MCF 10A (cell line): ENCODE data around the gene OVOL3. TPM values are rescaled to one million over a fixed set of nuclear protein-coding genes. Genes with fewer than 3 reads are reported as not detected.

Source experiments
- BruUV-seq: library from RNA; stranded (reverse); fragments of 400-500 nt; replicated peaks from 2 replicates; lab custom pipeline; 2021; lab: Mats Ljungman, UMichigan
- CTCF ChIA-PET: fragments of 300-600 bp; sonication (Branson Sonifier 250); formaldehyde crosslinking; extraction: SDS; loops from one replicate; lab custom pipeline; 2021; ENCODE audit warnings: antibody characterized with exemption, inconsistent platforms; lab: Yijun Ruan, JAX
- POLR2A ChIA-PET: fragments of 300-600, 350-650 bp; sonication (Branson Sonifier 250); formaldehyde crosslinking; extraction: SDS; loops from one replicate; lab custom pipeline; 2020; ENCODE audit warnings: antibody characterized with exemption, inconsistent platforms; lab: Yijun Ruan, JAX
- DNase-seq: peaks from one replicate; pipeline ENCODE4 v3.0.0-alpha.2; 2018; ENCODE audit not compliant: unreplicated experiment
- H3K27ac Mint-ChIP-seq: one replicate; pipeline ENCODE4 v1.8.0; 2022; ENCODE audit warnings: mild to moderate bottlenecking, low read depth, mixed read lengths; ENCODE audit not compliant: unreplicated experiment
- H3K27me3 Mint-ChIP-seq: one replicate; pipeline ENCODE4 v1.8.0; 2022; ENCODE audit warnings: mixed read lengths; ENCODE audit not compliant: insufficient read depth, unreplicated experiment
- H3K36me3 Mint-ChIP-seq: one replicate; pipeline ENCODE4 v1.8.0; 2022; ENCODE audit warnings: mild to moderate bottlenecking, moderate library complexity, mixed read lengths; ENCODE audit not compliant: insufficient read depth, unreplicated experiment
- H3K4me1 Mint-ChIP-seq: one replicate; pipeline ENCODE4 v1.8.0; 2022; ENCODE audit warnings: mixed read lengths; ENCODE audit not compliant: insufficient read depth, unreplicated experiment
- H3K4me3 Mint-ChIP-seq: one replicate; pipeline ENCODE4 v1.8.0; 2022; ENCODE audit warnings: mild to moderate bottlenecking, moderate library complexity, mixed read lengths; ENCODE audit not compliant: unreplicated experiment
- H3K9me3 Mint-ChIP-seq: one replicate; pipeline ENCODE4 v1.8.0; 2022; ENCODE audit warnings: mixed read lengths; ENCODE audit not compliant: unreplicated experiment
- CTCF ChIP-seq: fragments of 200-600 bp; IDR thresholded peaks from one replicate; pipeline ENCODE4 v1.8.0; 2022; ENCODE audit warnings: antibody characterized with exemption, mild to moderate bottlenecking; ENCODE audit not compliant: unreplicated experiment
- intact Hi-C: fragments of 100-400 bp; cut with micrococcal nuclease; formaldehyde crosslinking; loops from 2 replicates; pipeline ENCODE4 v1.14.1; 2022
- total RNA-seq: library from RNA; stranded (reverse); gene quantifications from 2 replicates; pipeline ENCODE4 v1.2.3, GENCODE V29; 2022

The OVOL3 gene
- total RNA-seq, 1 experiment from 2014 or later = not detected

- Mint-ChIP-seq H3K27ac (no peak overlapping the region), H3K4me3 (no peak overlapping the region), H3K9me3 (no peaks in the 10 kb centered on the region), H3K4me1 (no peaks in the 10 kb centered on the region), H3K36me3 (peaks cover 12% of the 10 kb centered on the region), H3K27me3 (no peaks in the 10 kb centered on the region)
- intact Hi-C loops = no loop called here
- BruUV-seq = no TSS peak
- TF ChIP-seq CTCF = no peak
- ChIA-PET CTCF (interaction anchor here (0.6 to 1.0 kb wide), 7 partner anchors 9 to 1751 kb away, joined by 3 to 4 read pairs (median 3); partner anchors contain the start of gene THAP8), POLR2A (interaction anchor here (1.1 kb wide), 1 partner anchor 21 kb away, joined by 3 read pairs; no protein-coding TSS in a partner anchor)
- DNase-seq = no peak
These were observed 6.9 kb upstream of the OVOL3 start for GRCh38 chr19:36103842-36104552.

DNA sequence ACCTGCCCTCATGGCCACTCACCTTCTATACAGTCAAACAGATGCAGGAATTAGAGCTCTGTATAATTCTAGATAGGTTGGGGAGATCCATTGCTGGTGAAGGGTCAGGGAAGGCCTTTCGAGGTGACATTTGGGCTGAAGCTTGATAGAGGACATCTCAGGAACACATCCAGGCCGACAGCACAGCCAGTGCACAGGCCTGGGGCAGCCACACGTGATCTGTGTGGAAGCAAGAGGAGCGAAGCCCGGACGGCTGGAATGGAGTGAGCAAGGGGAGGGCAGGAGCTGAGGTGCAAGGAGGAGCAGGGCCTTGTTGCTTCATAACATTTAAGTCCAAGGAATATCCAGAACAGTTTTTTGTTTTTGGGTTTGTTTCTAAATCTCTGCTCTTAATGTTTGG, 4.5 kb upstream of the OVOL3 start:
- POLR2A ChIA-PET = interaction anchor here (0.6 to 1.2 kb wide), 3 partner anchors 8 to 206 kb away, joined by 3 to 4 read pairs (median 4); partner anchors contain the start of genes POLR2I and TBCB
- Mint-ChIP-seq H3K9me3 (no peaks in the 10 kb centered on the region), H3K27me3 (no peaks in the 10 kb centered on the region), H3K4me1 (no peaks in the 10 kb centered on the region), H3K36me3 (peaks cover 15% of the 10 kb centered on the region), H3K4me3 (no peak overlapping the region), H3K27ac (peak overlapping the region; percentile 47)
- CTCF ChIA-PET = interaction anchor here (0.5 kb wide), 1 partner anchor 10 kb away, joined by 6 read pairs; no protein-coding TSS in a partner anchor
- intact Hi-C loops = no loop called here
- no TSS peak for BruUV-seq
- TF ChIP-seq CTCF = no peak
- DNase-seq = no peak

- BruUV-seq = no TSS peak
- intact Hi-C loops = no loop called here
- Mint-ChIP-seq H3K4me3 (no peak overlapping the region), H3K27me3 (no peaks in the 10 kb centered on the region), H3K36me3 (peaks cover 20% of the 10 kb centered on the region), H3K4me1 (no peaks in the 10 kb centered on the region), H3K9me3 (no peaks in the 10 kb centered on the region), H3K27ac (no peak overlapping the region)
- ChIA-PET POLR2A (interaction anchor here (0.6 to 1.2 kb wide), 2 partner anchors 8 to 207 kb away, joined by 3 to 4 read pairs; partner anchors contain the start of genes POLR2I and TBCB), CTCF (no interaction called here)
- DNase-seq = no peak
- no peak for TF ChIP-seq CTCF
These were observed 4.0 kb upstream of the OVOL3 start for GRCh38 chr19:36106991-36107390.

DNA sequence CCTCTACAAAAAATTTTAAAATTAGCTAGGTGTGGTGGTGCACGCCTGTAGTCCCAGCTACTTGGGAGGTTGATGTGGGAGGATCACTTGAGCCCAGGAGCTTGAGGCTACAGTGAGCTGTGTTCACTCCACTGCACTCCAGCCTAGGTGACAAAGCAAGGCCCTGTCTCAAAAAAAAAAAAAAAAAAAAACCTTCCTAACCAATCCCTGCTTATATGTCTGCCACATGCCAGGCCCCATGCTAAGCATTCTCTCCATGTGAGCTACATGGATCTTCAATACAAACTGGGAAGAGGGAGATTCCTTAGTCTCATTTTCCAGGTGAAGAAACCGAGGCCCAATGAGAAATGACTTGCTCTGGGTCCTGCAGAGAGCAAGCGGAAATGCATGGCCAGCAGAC, 2.3 kb upstream of the OVOL3 start:
- no peaks in the 10 kb centered on the region for H3K27me3 Mint-ChIP-seq
- peaks cover 28% of the 10 kb centered on the region for H3K36me3 Mint-ChIP-seq
- ChIA-PET POLR2A (no interaction called here), CTCF (interaction anchor here (0.6 kb wide), 2 partner anchors 19 to 50 kb away, joined by 3 to 4 read pairs; no protein-coding TSS in a partner anchor)
- H3K27ac Mint-ChIP-seq = no peak overlapping the region
- no peak overlapping the region for H3K4me3 Mint-ChIP-seq
- no peak for DNase-seq
- H3K9me3 Mint-ChIP-seq = no peaks in the 10 kb centered on the region
- no TSS peak for BruUV-seq
- peaks cover 6% of the 10 kb centered on the region for H3K4me1 Mint-ChIP-seq
- no peak for TF ChIP-seq CTCF
- intact Hi-C loops = no loop called here
